GM23338 (cell line): Measurements from ENCODE around the gene CYS1. TPM values are rescaled to one million over a fixed set of nuclear protein-coding genes. Genes with fewer than 3 reads are reported as not detected.

Experiments
- ATAC-seq: fragments of 200-7000 bp; cut with Tn5 transposase; 3 replicates; pipeline ENCODE4 v1.9.1; 2020
- DNase-seq: peaks from one replicate; pipeline ENCODE4 v3.0.0-alpha.2; 2015; ENCODE audit warnings: low spot score
- H2AFZ ChIP-seq: fragments of 200-600 bp; sonication (generic); 2 replicates; pipeline ENCODE4 v1.8.0; 2016; ENCODE audit warnings: antibody characterized with exemption, mild to moderate bottlenecking, moderate library complexity
- H3F3A ChIP-seq: fragments of 200-600 bp; sonication (generic); replicated peaks from 2 replicates; pipeline ENCODE4 v1.8.0; 2017; ENCODE audit warnings: antibody characterized with exemption, mixed run types, low read depth
- H3K27ac ChIP-seq: fragments of 200-600 bp; sonication (generic); 2 replicates; pipeline ENCODE4 v1.6.1; 2016; ENCODE audit warnings: low read depth
- H3K27me3 ChIP-seq: fragments of 200-600 bp; sonication (generic); 2 replicates; pipeline ENCODE4 v1.8.0; 2016; ENCODE audit warnings: mild to moderate bottlenecking, mixed run types, moderate library complexity; ENCODE audit not compliant: insufficient read depth
- H3K36me3 ChIP-seq: fragments of 200-600 bp; sonication (generic); 2 replicates; pipeline ENCODE4 v1.8.0; 2016; ENCODE audit warnings: mild to moderate bottlenecking; ENCODE audit not compliant: insufficient read depth
- H3K4me1 ChIP-seq: fragments of 200-600 bp; sonication (generic); 2 replicates; pipeline ENCODE4 v1.8.0; 2016; ENCODE audit warnings: mild to moderate bottlenecking, moderate library complexity; ENCODE audit not compliant: insufficient read depth
- H3K4me2 ChIP-seq: fragments of 200-600 bp; sonication (generic); 2 replicates; pipeline ENCODE4 v1.7.1; 2017; ENCODE audit warnings: mixed run types
- H3K4me3 ChIP-seq: fragments of 200-600 bp; sonication (generic); 2 replicates; pipeline ENCODE4 v1.6.1; 2016; ENCODE audit warnings: mixed run types
- H3K79me2 ChIP-seq: fragments of 200-600 bp; sonication (generic); replicated peaks from 2 replicates; pipeline ENCODE4 v1.8.0; 2017; ENCODE audit warnings: mild to moderate bottlenecking; ENCODE audit not compliant: insufficient read depth
- H3K9me2 ChIP-seq: fragments of 200-600 bp; sonication (generic); 2 replicates; pipeline ENCODE4 v1.8.0; 2017; ENCODE audit not compliant: insufficient read depth
- H4K20me1 ChIP-seq: fragments of 200-600 bp; sonication (generic); replicated peaks from 2 replicates; pipeline ENCODE4 v1.8.0; 2017; ENCODE audit warnings: mild to moderate bottlenecking; ENCODE audit not compliant: insufficient read depth
- H3K27ac Mint-ChIP-seq: 2 replicates; pipeline ENCODE4 v1.8.0; 2020; ENCODE audit warnings: inconsistent platforms, mild to moderate bottlenecking, moderate library complexity, mixed read lengths
- H3K27me3 Mint-ChIP-seq: 3 replicates; pipeline ENCODE4 v1.8.0; 2022; ENCODE audit warnings: low read depth, mild to moderate bottlenecking, moderate library complexity, mixed read lengths, inconsistent platforms; ENCODE audit not compliant: insufficient read depth, poor library complexity
- H3K36me3 Mint-ChIP-seq: 3 replicates; pipeline ENCODE4 v1.8.0; 2021; ENCODE audit warnings: low read depth, mild to moderate bottlenecking, inconsistent platforms, moderate library complexity, mixed read lengths
- H3K4me1 Mint-ChIP-seq: 3 replicates; pipeline ENCODE4 v1.8.0; 2020; ENCODE audit warnings: mild to moderate bottlenecking, inconsistent platforms, mixed read lengths
- H3K4me3 Mint-ChIP-seq: 3 replicates; pipeline ENCODE4 v1.8.0; 2021; ENCODE audit warnings: moderate library complexity, mild to moderate bottlenecking, inconsistent platforms, mixed read lengths
- H3K9me3 Mint-ChIP-seq: 3 replicates; pipeline ENCODE4 v1.8.0; 2020; ENCODE audit warnings: moderate library complexity, mild to moderate bottlenecking, inconsistent platforms, mixed read lengths
- CREB1 ChIP-seq: fragments of 250-450 bp; sonication (Bioruptor Pico); IDR thresholded peaks from 2 replicates; pipeline ENCODE4 v1.5.0; 2020; ENCODE audit warnings: low read depth, mild to moderate bottlenecking, moderate library complexity
- ETS1 ChIP-seq: IDR thresholded peaks from 2 replicates; pipeline ENCODE4 v1.6.1; 2016; ENCODE audit warnings: antibody characterized with exemption
- EZH2 ChIP-seq: fragments of 200-600 bp; sonication (generic); IDR thresholded peaks from one replicate; pipeline ENCODE4 v1.8.0; 2017; ENCODE audit warnings: antibody characterized with exemption, mild to moderate bottlenecking, low read depth; ENCODE audit not compliant: unreplicated experiment
- EZH2phosphoT487 ChIP-seq: fragments of 200-600 bp; sonication (generic); IDR thresholded peaks from one replicate; pipeline ENCODE4 v1.8.1; 2018; ENCODE audit warnings: antibody characterized with exemption; ENCODE audit not compliant: unreplicated experiment
- JUNB ChIP-seq: IDR thresholded peaks from one replicate; pipeline ENCODE4 v1.6.1; 2016; ENCODE audit warnings: antibody characterized with exemption; ENCODE audit not compliant: unreplicated experiment
- NANOG ChIP-seq: IDR thresholded peaks from 2 replicates; pipeline ENCODE4 v1.6.1; 2016; ENCODE audit warnings: antibody characterized with exemption, borderline replicate concordance
- POLR2AphosphoS5 ChIP-seq: IDR thresholded peaks from 2 replicates; pipeline ENCODE4 v1.6.1; 2016; ENCODE audit warnings: antibody characterized with exemption, low read depth
- STAT1 ChIP-seq: IDR thresholded peaks from one replicate; pipeline ENCODE4 v1.6.1; 2016; ENCODE audit warnings: antibody characterized with exemption; ENCODE audit not compliant: unreplicated experiment
- ZNF114 ChIP-seq: fragments of 250-450 bp; sonication (Bioruptor Pico); IDR thresholded peaks from 2 replicates; pipeline ENCODE4 v1.5.0; 2020; ENCODE audit warnings: mild to moderate bottlenecking, moderate library complexity
- ZNF331 ChIP-seq: fragments of 250-450 bp; sonication (Bioruptor Pico); IDR thresholded peaks from 2 replicates; pipeline ENCODE4 v1.5.0; 2020; ENCODE audit warnings: low read depth, mild to moderate bottlenecking, moderate library complexity
- polyA plus RNA-seq: library from polyadenylated mRNA; unstranded; fragments of >200 nt; fragmentation: Nextera tagmentation; extraction: Ambion mirVana; gene quantifications from 2 replicates; pipeline ENCODE4 v1.2.1, GENCODE V29; 2016
- total RNA-seq: library from RNA; depleted of rRNA; stranded (reverse); fragments of >200 nt; shearing (Covaris generic); gene quantifications from 2 replicates; pipeline ENCODE4 v1.2.3, GENCODE V29; 2014
- TF ChIP-seq, protein P1 (sequence below), 2 experiments: fragments of 200-600 bp in 1 of 2; sonication (generic) in 1 of 2; conservative IDR thresholded peaks; 2 replicates each; pipeline versions ENCODE4 v1.5.1 to v1.6.1; 2016 to 2017; ENCODE audit warnings: antibody characterized with exemption in 2 of 2, low read depth in 2 of 2, mild to moderate bottlenecking in 2 of 2, moderate library complexity in 1 of 2
- TF ChIP-seq, protein P2 (sequence below): fragments of 250-450 bp; sonication (Bioruptor Pico); IDR thresholded peaks from 2 replicates; pipeline ENCODE4 v1.5.0; 2020; ENCODE audit warnings: mild to moderate bottlenecking, moderate library complexity
- TF ChIP-seq, protein P3 (sequence below): IDR thresholded peaks from one replicate; pipeline ENCODE4 v1.6.1; 2018; ENCODE audit warnings: antibody characterized with exemption; ENCODE audit not compliant: unreplicated experiment

Gene CYS1
- total and polyA plus RNA-seq, 2 experiments from 2014 or later: 0.31 to 0.32 TPM

- H3K4me3 Mint-ChIP-seq: no peak overlapping the region
- no peak for TF ChIP-seq ZNF331 (CRISPR knock-in tag)
- TF ChIP-seq NANOG: no peak
- no peak for TF ChIP-seq EZH2
- no peak for TF ChIP-seq JUNB
- TF ChIP-seq CREB1 (CRISPR knock-in tag): no peak
- TF ChIP-seq ETS1: no peak
- TF ChIP-seq, protein P1, sequence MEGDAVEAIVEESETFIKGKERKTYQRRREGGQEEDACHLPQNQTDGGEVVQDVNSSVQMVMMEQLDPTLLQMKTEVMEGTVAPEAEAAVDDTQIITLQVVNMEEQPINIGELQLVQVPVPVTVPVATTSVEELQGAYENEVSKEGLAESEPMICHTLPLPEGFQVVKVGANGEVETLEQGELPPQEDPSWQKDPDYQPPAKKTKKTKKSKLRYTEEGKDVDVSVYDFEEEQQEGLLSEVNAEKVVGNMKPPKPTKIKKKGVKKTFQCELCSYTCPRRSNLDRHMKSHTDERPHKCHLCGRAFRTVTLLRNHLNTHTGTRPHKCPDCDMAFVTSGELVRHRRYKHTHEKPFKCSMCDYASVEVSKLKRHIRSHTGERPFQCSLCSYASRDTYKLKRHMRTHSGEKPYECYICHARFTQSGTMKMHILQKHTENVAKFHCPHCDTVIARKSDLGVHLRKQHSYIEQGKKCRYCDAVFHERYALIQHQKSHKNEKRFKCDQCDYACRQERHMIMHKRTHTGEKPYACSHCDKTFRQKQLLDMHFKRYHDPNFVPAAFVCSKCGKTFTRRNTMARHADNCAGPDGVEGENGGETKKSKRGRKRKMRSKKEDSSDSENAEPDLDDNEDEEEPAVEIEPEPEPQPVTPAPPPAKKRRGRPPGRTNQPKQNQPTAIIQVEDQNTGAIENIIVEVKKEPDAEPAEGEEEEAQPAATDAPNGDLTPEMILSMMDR (conservative IDR thresholded peaks at IDR 0.05; ENCODE audit: low read depth in 2 of 2): no peak
- TF ChIP-seq POLR2AphosphoS5: no peak
- TF ChIP-seq, protein P2, sequence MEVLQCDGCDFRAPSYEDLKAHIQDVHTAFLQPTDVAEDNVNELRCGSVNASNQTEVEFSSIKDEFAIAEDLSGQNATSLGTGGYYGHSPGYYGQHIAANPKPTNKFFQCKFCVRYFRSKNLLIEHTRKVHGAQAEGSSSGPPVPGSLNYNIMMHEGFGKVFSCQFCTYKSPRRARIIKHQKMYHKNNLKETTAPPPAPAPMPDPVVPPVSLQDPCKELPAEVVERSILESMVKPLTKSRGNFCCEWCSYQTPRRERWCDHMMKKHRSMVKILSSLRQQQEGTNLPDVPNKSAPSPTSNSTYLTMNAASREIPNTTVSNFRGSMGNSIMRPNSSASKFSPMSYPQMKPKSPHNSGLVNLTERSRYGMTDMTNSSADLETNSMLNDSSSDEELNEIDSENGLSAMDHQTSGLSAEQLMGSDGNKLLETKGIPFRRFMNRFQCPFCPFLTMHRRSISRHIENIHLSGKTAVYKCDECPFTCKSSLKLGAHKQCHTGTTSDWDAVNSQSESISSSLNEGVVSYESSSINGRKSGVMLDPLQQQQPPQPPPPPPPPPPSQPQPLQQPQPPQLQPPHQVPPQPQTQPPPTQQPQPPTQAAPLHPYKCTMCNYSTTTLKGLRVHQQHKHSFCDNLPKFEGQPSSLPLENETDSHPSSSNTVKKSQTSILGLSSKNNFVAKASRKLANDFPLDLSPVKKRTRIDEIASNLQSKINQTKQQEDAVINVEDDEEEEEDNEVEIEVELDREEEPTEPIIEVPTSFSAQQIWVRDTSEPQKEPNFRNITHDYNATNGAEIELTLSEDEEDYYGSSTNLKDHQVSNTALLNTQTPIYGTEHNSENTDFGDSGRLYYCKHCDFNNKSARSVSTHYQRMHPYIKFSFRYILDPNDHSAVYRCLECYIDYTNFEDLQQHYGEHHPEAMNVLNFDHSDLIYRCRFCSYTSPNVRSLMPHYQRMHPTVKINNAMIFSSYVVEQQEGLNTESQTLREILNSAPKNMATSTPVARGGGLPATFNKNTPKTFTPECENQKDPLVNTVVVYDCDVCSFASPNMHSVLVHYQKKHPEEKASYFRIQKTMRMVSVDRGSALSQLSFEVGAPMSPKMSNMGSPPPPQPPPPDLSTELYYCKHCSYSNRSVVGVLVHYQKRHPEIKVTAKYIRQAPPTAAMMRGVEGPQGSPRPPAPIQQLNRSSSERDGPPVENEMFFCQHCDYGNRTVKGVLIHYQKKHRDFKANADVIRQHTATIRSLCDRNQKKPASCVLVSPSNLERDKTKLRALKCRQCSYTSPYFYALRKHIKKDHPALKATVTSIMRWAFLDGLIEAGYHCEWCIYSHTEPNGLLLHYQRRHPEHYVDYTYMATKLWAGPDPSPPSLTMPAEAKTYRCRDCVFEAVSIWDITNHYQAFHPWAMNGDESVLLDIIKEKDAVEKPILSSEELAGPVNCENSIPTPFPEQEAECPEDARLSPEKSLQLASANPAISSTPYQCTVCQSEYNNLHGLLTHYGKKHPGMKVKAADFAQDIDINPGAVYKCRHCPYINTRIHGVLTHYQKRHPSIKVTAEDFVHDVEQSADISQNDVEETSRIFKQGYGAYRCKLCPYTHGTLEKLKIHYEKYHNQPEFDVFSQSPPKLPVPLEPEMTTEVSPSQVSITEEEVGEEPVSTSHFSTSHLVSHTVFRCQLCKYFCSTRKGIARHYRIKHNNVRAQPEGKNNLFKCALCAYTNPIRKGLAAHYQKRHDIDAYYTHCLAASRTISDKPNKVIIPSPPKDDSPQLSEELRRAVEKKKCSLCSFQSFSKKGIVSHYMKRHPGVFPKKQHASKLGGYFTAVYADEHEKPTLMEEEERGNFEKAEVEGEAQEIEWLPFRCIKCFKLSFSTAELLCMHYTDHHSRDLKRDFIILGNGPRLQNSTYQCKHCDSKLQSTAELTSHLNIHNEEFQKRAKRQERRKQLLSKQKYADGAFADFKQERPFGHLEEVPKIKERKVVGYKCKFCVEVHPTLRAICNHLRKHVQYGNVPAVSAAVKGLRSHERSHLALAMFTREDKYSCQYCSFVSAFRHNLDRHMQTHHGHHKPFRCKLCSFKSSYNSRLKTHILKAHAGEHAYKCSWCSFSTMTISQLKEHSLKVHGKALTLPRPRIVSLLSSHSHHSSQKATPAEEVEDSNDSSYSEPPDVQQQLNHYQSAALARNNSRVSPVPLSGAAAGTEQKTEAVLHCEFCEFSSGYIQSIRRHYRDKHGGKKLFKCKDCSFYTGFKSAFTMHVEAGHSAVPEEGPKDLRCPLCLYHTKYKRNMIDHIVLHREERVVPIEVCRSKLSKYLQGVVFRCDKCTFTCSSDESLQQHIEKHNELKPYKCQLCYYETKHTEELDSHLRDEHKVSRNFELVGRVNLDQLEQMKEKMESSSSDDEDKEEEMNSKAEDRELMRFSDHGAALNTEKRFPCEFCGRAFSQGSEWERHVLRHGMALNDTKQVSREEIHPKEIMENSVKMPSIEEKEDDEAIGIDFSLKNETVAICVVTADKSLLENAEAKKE (CRISPR knock-in tag): no peak
- TF ChIP-seq STAT1: no peak
- TF ChIP-seq, protein P3, sequence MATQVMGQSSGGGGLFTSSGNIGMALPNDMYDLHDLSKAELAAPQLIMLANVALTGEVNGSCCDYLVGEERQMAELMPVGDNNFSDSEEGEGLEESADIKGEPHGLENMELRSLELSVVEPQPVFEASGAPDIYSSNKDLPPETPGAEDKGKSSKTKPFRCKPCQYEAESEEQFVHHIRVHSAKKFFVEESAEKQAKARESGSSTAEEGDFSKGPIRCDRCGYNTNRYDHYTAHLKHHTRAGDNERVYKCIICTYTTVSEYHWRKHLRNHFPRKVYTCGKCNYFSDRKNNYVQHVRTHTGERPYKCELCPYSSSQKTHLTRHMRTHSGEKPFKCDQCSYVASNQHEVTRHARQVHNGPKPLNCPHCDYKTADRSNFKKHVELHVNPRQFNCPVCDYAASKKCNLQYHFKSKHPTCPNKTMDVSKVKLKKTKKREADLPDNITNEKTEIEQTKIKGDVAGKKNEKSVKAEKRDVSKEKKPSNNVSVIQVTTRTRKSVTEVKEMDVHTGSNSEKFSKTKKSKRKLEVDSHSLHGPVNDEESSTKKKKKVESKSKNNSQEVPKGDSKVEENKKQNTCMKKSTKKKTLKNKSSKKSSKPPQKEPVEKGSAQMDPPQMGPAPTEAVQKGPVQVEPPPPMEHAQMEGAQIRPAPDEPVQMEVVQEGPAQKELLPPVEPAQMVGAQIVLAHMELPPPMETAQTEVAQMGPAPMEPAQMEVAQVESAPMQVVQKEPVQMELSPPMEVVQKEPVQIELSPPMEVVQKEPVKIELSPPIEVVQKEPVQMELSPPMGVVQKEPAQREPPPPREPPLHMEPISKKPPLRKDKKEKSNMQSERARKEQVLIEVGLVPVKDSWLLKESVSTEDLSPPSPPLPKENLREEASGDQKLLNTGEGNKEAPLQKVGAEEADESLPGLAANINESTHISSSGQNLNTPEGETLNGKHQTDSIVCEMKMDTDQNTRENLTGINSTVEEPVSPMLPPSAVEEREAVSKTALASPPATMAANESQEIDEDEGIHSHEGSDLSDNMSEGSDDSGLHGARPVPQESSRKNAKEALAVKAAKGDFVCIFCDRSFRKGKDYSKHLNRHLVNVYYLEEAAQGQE: no peak
- no peak for TF ChIP-seq EZH2phosphoT487
- TF ChIP-seq ZNF114 (CRISPR knock-in tag): no peak
- no peak for ATAC-seq
Measured at GRCh38 chr2:10086950-10087349, 6.7 kb upstream of the CYS1 start.

More at GRCh38 chr2:10086950-10087349, 6.7 kb upstream of the CYS1 start:
- no peaks in the 10 kb centered on the region for H3F3A ChIP-seq
- Mint-ChIP-seq H3K27me3 (peaks cover 8% of the 10 kb centered on the region), H3K4me1 (peaks cover 16% of the 10 kb centered on the region), H3K27ac (no peak overlapping the region), H3K36me3 (no peaks in the 10 kb centered on the region), H3K9me3 (0 out of 3 replicates have a peak, but pooled peaks cover under 1% of the 10 kb centered on the region)
- H2AFZ ChIP-seq: no peak overlapping the region
- no peaks in the 10 kb centered on the region for H3K36me3 ChIP-seq
- no peaks in the 10 kb centered on the region for H4K20me1 ChIP-seq
- H3K27me3 ChIP-seq: peaks cover 2% of the 10 kb centered on the region; the same call in 1 of the 2 replicates
- no peak overlapping the region for H3K4me3 ChIP-seq
- H3K4me1 ChIP-seq: no peaks in the 10 kb centered on the region
- H3K9me2 ChIP-seq: no peaks in the 10 kb centered on the region
- no peak for DNase-seq
- H3K79me2 ChIP-seq: no peaks in the 10 kb centered on the region
- no peak overlapping the region for H3K4me2 ChIP-seq
- H3K27ac ChIP-seq: no peak overlapping the region
